A549 (cell line): ENCODE data around the gene BRSK2. TPM values are rescaled to one million over a fixed set of nuclear protein-coding genes. Genes with fewer than 3 reads are reported as not detected.

Source experiments
- ATAC-seq, 2 experiments: fragments of 200-7000 bp in 1 of 2; fragments of >200 bp in 1 of 2; cut with Nextera tagmentation in 1 of 2; cut with Tn5 transposase in 1 of 2; 3 replicates each; pipeline versions ENCODE4 v1.8.0 to v1.9.1; 2018 to 2020; ENCODE audit warnings: mild to moderate bottlenecking in 1 of 2, moderate library complexity in 1 of 2
- CTCF ChIA-PET: fragments of 300-600 bp; sonication (Branson Sonifier 250); formaldehyde crosslinking; extraction: SDS; loops from one replicate; lab custom pipeline; 2021; ENCODE audit warnings: antibody characterized with exemption, inconsistent platforms; lab: Yijun Ruan, JAX
- POLR2A ChIA-PET: fragments of 350-600 bp; formaldehyde crosslinking; extraction: SDS; loops from one replicate; lab custom pipeline; 2021; ENCODE audit warnings: antibody characterized with exemption, inconsistent platforms; lab: Yijun Ruan, JAX
- DNase-seq, 2 experiments: peaks; one replicate each; pipeline versions ENCODE4 v3.0.0 to v3.0.0-alpha.2; 2011 to 2016; ENCODE audit warnings: low read depth in 1 of 2, low spot score in 1 of 2
- FAIRE-seq: peaks from 2 replicates; lab custom pipeline; 2011; peaks lifted over from hg19 to GRCh38; lab: Jason Lieb, UNC
- H3K27ac ChIP-seq, 2 experiments: fragments of >200 bp; sonication (Bioruptor Twin); formaldehyde crosslinking; 3 replicates each; pipeline ENCODE4 v1.5.1; 2016 to 2017
- H3K4me1 ChIP-seq: fragments of >200 bp; sonication (Bioruptor Twin); formaldehyde crosslinking; 3 replicates; pipeline ENCODE4 v1.6.1; 2016
- H3K4me2 ChIP-seq: fragments of >200 bp; sonication (Bioruptor Twin); formaldehyde crosslinking; 3 replicates; pipeline ENCODE4 v1.6.1; 2016
- H3K4me3 ChIP-seq: fragments of >200 bp; sonication (Bioruptor Twin); formaldehyde crosslinking; 3 replicates; pipeline ENCODE4 v1.5.1; 2016
- H3K9me3 ChIP-seq: fragments of >200 bp; sonication (Bioruptor Twin); formaldehyde crosslinking; 3 replicates; pipeline ENCODE4 v1.6.1; 2016
- BHLHE40 ChIP-seq: IDR thresholded peaks from 2 replicates; pipeline ENCODE4 v1.6.1; 2012; ENCODE audit warnings: low read depth, low read length, inconsistent platforms
- CBX2 ChIP-seq: fragments of 200-600 bp; sonication (generic); IDR thresholded peaks from 2 replicates; pipeline ENCODE4 v1.6.1; 2016; ENCODE audit warnings: low read depth, mild to moderate bottlenecking, borderline replicate concordance
- CEBPB ChIP-seq, 2 experiments: fragments of >200 bp in 1 of 2; sonication (Bioruptor Twin) in 1 of 2; formaldehyde crosslinking in 1 of 2; IDR thresholded peaks; 2 replicates each; pipeline ENCODE4 v1.6.1; 2012 to 2016
- ESRRA ChIP-seq: fragments of 150-350 bp; IDR thresholded peaks from 2 replicates; pipeline ENCODE4 v1.6.1; 2014; ENCODE audit warnings: mild to moderate bottlenecking, low read length, borderline replicate concordance
- FOSL2 ChIP-seq, 2 experiments: fragments of 450-650 bp in 1 of 2; fragments of >200 bp in 1 of 2; sonication (Bioruptor Twin) in 1 of 2; formaldehyde crosslinking; IDR thresholded peaks; 2 replicates each; pipeline versions ENCODE4 v1.5.0 to v1.6.1; 2016 to 2020; ENCODE audit warnings: mild to moderate bottlenecking in 1 of 2, moderate library complexity in 1 of 2
- FOXS1 ChIP-seq: fragments of 250-450 bp; sonication (Bioruptor Pico); IDR thresholded peaks from 2 replicates; pipeline ENCODE4 v1.5.0; 2020; ENCODE audit warnings: mild to moderate bottlenecking, moderate library complexity
- HEYL ChIP-seq: fragments of 250-450 bp; sonication (Bioruptor Pico); IDR thresholded peaks from 2 replicates; pipeline ENCODE4 v1.8.0; 2021; ENCODE audit warnings: mild to moderate bottlenecking, moderate library complexity
- HOXA7 ChIP-seq: fragments of 250-450 bp; sonication (Bioruptor Pico); IDR thresholded peaks from 2 replicates; pipeline ENCODE4 v1.5.0; 2020; ENCODE audit warnings: mild to moderate bottlenecking, moderate library complexity
- HOXB5 ChIP-seq: fragments of 250-450 bp; sonication (Bioruptor Pico); IDR thresholded peaks from 2 replicates; pipeline ENCODE4 v1.5.0; 2020; ENCODE audit warnings: mild to moderate bottlenecking, moderate library complexity
- JUN ChIP-seq, 2 experiments: fragments of >200 bp; sonication (Bioruptor Twin); formaldehyde crosslinking; IDR thresholded peaks; 2 replicates in 1 of 2; 3 replicates in 1 of 2; pipeline ENCODE4 v1.6.1; 2016 to 2017
- JUNB ChIP-seq: fragments of >200 bp; sonication (Bioruptor Twin); formaldehyde crosslinking; IDR thresholded peaks from 2 replicates; pipeline ENCODE4 v1.6.1; 2016
- MAZ ChIP-seq: fragments of 150-350 bp; IDR thresholded peaks from 2 replicates; pipeline ENCODE4 v1.6.1; 2014; ENCODE audit warnings: antibody characterized with exemption, low read depth, low read length, borderline replicate concordance
- MYC ChIP-seq: IDR thresholded peaks from 2 replicates; pipeline ENCODE4 v1.6.1; 2012; ENCODE audit warnings: mild to moderate bottlenecking, inconsistent platforms, low read length, improper control_type of control experiment, borderline replicate concordance
- PHF8 ChIP-seq: fragments of 200-600 bp; sonication (generic); IDR thresholded peaks from 2 replicates; pipeline ENCODE4 v1.6.1; 2016; ENCODE audit warnings: low read depth, mild to moderate bottlenecking, antibody characterized with exemption, moderate library complexity, borderline replicate concordance
- RAD21 ChIP-seq, 2 experiments: fragments of >200 bp in 1 of 2; sonication (Bioruptor Twin) in 1 of 2; formaldehyde crosslinking in 1 of 2; IDR thresholded peaks in 1 of 2; conservative IDR thresholded peaks in 1 of 2; 2 replicates in 1 of 2; 3 replicates in 1 of 2; pipeline ENCODE4 v1.6.1; 2012 to 2018; ENCODE audit warnings: inconsistent platforms in 1 of 2
- RNF2 ChIP-seq: fragments of 200-600 bp; sonication (generic); IDR thresholded peaks from 2 replicates; pipeline ENCODE4 v1.6.1; 2016; ENCODE audit warnings: low read depth, mild to moderate bottlenecking, antibody characterized with exemption, moderate library complexity, borderline replicate concordance
- ZC3H11A ChIP-seq: fragments of 450-650 bp; IDR thresholded peaks from 2 replicates; pipeline ENCODE4 v1.6.1; 2014; ENCODE audit warnings: antibody characterized with exemption, mild to moderate bottlenecking
- WGBS: methylation state at CpG from one replicate; pipeline ENCODE4 v1.1.6; 2017; ENCODE audit errors: missing lambda C conversion rate; 5-methylcytosine and 5-hydroxymethylcytosine counted together
- polyA minus RNA-seq: library from RNA; depleted of rRNA, polyadenylated mRNA; stranded (reverse); fragments of >200 nt; gene quantifications from 2 replicates; pipeline ENCODE4 v1.2.3, GENCODE V29; 2011; rRNA and poly(A)+ RNA removed
- polyA plus RNA-seq, 4 experiments: library from polyadenylated mRNA; depleted of rRNA in 3 of 4; stranded (reverse); fragments of >200 nt; fragmentation: RNase III in 1 of 4; extraction: RNeasy Plus Mini Kit Qiagen cat#74134 plus additional on column Dnase treatment in 1 of 4; gene quantifications; 2 replicates in 3 of 4; 3 replicates in 1 of 4; pipeline ENCODE4 v1.2.3, GENCODE V29; 2011 to 2017
- TF ChIP-seq, protein P1 (sequence below): fragments of 150-350 bp; IDR thresholded peaks from 2 replicates; pipeline ENCODE4 v1.6.1; 2014; ENCODE audit warnings: low read depth, mild to moderate bottlenecking, low read length
- TF ChIP-seq, protein P2 (sequence below): fragments of 250-450 bp; sonication (Bioruptor Pico); IDR thresholded peaks from 2 replicates; pipeline ENCODE4 v1.5.0; 2020; ENCODE audit warnings: low read depth, mild to moderate bottlenecking, moderate library complexity
- TF ChIP-seq, protein P3 (sequence below): fragments of 200-600 bp; sonication (generic); IDR thresholded peaks from 2 replicates; pipeline ENCODE4 v1.6.1; 2016; ENCODE audit warnings: antibody characterized with exemption, mild to moderate bottlenecking, moderate library complexity

Gene BRSK2
- polyA plus RNA-seq (2011; rRNA removed) = 2.7 and 3.8 TPM in 2 replicates
- polyA plus RNA-seq (2012; cell fraction: cytosol; rRNA removed) = 8.3 and 11.0 TPM in 2 replicates
- polyA plus RNA-seq (2012; cell fraction: nucleus; rRNA removed) = 22.9 and 27.9 TPM in 2 replicates
- polyA plus RNA-seq (2017; fragmentation: RNase III; extraction: RNeasy Plus Mini Kit Qiagen cat#74134 plus additional on column Dnase treatment) = 9.1 to 10.1 TPM (median 9.7 TPM) in 3 replicates
- 2.6 and 4.3 TPM in 2 replicates for polyA minus RNA-seq

DNA sequence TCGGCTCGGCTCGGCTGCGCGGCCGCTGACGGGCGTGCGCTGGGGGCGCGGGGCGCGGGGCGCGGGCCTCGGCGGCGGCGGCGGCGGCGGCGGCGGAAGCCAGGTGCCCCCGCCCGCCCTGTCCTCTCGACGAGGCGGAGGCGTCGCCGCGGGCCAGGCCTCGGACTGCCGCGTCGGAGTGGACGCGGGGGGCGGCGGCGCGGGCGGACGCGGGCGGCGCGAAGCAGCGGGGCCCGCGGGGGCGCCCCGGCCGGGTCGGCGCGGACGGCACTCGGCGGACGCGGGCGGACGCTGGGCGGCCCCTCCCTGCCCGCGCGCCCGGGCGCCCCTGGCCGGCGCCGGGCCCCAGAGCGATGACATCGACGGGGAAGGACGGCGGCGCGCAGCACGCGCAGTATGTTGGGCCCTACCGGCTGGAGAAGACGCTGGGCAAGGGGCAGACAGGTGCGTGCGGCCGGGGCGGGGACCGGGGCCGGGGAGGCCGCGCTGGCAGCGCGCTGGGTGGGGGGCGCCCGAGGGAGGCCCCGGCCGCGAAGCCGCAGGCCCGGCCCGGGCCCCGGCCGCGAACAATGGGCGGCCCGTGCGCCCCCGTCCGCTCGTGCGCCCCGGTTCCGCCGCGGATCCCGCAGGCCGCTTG, at the start of gene BRSK2:
BRSK2 (plus strand) TSS at position 3 of the 637 bp plus-strand sequence; CDS start at position 354, 351 bp downstream.
- ChIA-PET POLR2A (interaction anchor here (0.7 to 1.0 kb wide), 2 partner anchors 12 to 344 kb away, joined by 3 read pairs; no protein-coding TSS in a partner anchor), CTCF (interaction anchor here (0.8 to 1.5 kb wide), 5 partner anchors 23 to 125 kb away, joined by 3 to 4 read pairs (median 3); no protein-coding TSS in a partner anchor)
- Histone ChIP-seq H3K27ac (peak within 1 kb of the TSS; percentile 94 to 95), H3K4me2 (peak within 1 kb of the TSS; percentile 88)
- no peak for TF ChIP-seq FOSL2 (IDR thresholded peaks at IDR 0.05)
- no peak for TF ChIP-seq FOSL2 (CRISPR knock-in tag; IDR thresholded peaks at IDR 0.05)
- TF ChIP-seq JUN (IDR thresholded peaks at IDR 0.05) = no peak
- no peak for TF ChIP-seq HOXA7 (CRISPR knock-in tag)
- TF ChIP-seq RNF2 = no peak
- TF ChIP-seq MYC = no peak
- no peak for TF ChIP-seq CEBPB (IDR thresholded peaks at IDR 0.05)
- no peak for TF ChIP-seq CBX2
- TF ChIP-seq, protein P1, sequence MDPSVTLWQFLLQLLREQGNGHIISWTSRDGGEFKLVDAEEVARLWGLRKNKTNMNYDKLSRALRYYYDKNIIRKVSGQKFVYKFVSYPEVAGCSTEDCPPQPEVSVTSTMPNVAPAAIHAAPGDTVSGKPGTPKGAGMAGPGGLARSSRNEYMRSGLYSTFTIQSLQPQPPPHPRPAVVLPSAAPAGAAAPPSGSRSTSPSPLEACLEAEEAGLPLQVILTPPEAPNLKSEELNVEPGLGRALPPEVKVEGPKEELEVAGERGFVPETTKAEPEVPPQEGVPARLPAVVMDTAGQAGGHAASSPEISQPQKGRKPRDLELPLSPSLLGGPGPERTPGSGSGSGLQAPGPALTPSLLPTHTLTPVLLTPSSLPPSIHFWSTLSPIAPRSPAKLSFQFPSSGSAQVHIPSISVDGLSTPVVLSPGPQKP = no peak
- TF ChIP-seq, protein P2, sequence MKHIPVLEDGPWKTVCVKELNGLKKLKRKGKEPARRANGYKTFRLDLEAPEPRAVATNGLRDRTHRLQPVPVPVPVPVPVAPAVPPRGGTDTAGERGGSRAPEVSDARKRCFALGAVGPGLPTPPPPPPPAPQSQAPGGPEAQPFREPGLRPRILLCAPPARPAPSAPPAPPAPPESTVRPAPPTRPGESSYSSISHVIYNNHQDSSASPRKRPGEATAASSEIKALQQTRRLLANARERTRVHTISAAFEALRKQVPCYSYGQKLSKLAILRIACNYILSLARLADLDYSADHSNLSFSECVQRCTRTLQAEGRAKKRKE (CRISPR knock-in tag) = no peak
- no peak for TF ChIP-seq BHLHE40
- TF ChIP-seq, protein P3, sequence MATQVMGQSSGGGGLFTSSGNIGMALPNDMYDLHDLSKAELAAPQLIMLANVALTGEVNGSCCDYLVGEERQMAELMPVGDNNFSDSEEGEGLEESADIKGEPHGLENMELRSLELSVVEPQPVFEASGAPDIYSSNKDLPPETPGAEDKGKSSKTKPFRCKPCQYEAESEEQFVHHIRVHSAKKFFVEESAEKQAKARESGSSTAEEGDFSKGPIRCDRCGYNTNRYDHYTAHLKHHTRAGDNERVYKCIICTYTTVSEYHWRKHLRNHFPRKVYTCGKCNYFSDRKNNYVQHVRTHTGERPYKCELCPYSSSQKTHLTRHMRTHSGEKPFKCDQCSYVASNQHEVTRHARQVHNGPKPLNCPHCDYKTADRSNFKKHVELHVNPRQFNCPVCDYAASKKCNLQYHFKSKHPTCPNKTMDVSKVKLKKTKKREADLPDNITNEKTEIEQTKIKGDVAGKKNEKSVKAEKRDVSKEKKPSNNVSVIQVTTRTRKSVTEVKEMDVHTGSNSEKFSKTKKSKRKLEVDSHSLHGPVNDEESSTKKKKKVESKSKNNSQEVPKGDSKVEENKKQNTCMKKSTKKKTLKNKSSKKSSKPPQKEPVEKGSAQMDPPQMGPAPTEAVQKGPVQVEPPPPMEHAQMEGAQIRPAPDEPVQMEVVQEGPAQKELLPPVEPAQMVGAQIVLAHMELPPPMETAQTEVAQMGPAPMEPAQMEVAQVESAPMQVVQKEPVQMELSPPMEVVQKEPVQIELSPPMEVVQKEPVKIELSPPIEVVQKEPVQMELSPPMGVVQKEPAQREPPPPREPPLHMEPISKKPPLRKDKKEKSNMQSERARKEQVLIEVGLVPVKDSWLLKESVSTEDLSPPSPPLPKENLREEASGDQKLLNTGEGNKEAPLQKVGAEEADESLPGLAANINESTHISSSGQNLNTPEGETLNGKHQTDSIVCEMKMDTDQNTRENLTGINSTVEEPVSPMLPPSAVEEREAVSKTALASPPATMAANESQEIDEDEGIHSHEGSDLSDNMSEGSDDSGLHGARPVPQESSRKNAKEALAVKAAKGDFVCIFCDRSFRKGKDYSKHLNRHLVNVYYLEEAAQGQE = no peak
- TF ChIP-seq ESRRA = no peak
- no peak for TF ChIP-seq PHF8
- TF ChIP-seq RAD21 (conservative IDR thresholded peaks at IDR 0.05 in 1 of 2, IDR thresholded peaks at IDR 0.05 in 1 of 2) = no peak
- no peak for TF ChIP-seq JUNB
- TF ChIP-seq HOXB5 (CRISPR knock-in tag) = no peak
- TF ChIP-seq FOXS1 (CRISPR knock-in tag) = no peak
- TF ChIP-seq HEYL = no peak
- TF ChIP-seq MAZ = no peak
- TF ChIP-seq ZC3H11A = no peak
- TF ChIP-seq, all 56 proteins: peak for 0
- peak within 1 kb of the TSS; percentile 60 for H3K4me3 ChIP-seq
- peaks cover 19% of the 10 kb centered on the region for H3K4me1 ChIP-seq
- 0% methylated on average over 7 of the region's 119 CpGs for WGBS
- FAIRE-seq (no peak), ATAC-seq (peak in 1 of 2 experiments; percentile 40; a peak in 3 of 6 replicates), DNase-seq (no peak)
- H3K9me3 ChIP-seq = no peaks in the 10 kb centered on the region
